ENCODE measurements around the gene C2orf49.

C2orf49 gene

GRCh38 chr2:105371156-105371555 is 33.8 kb downstream of the C2orf49 start:
- Histone ChIP-seq H3K27me3 (ENCODE audit: control insufficient read depth, insufficient read depth, low read length) (no peaks in the 10 kb centered on the region), H3K4me2 (ENCODE audit: low read length) (no peak overlapping the region), H3K36me3 (ENCODE audit: control insufficient read depth, insufficient read depth, low read length) (no peaks in the 10 kb centered on the region), H3K27ac (no peak overlapping the region), H3K9ac (no peak overlapping the region), H3K4me3 (ENCODE audit: low read depth, low read length) (no peak overlapping the region), H3K4me1 (peaks cover 5% of the 10 kb centered on the region), H2AFZ (no peak overlapping the region), H3K79me2 (no peaks in the 10 kb centered on the region), H3K9me3 (ENCODE audit: control insufficient read depth, low read length) (no peaks in the 10 kb centered on the region)
- no peak for TF ChIP-seq CTCF (IDR thresholded peaks at IDR 0.05)

- Histone ChIP-seq H3K27ac (no peak overlapping the region), H3K9me3 (ENCODE audit: control insufficient read depth, low read length) (no peaks in the 10 kb centered on the region), H3K4me3 (ENCODE audit: low read depth, low read length) (no peak overlapping the region), H3K79me2 (no peaks in the 10 kb centered on the region), H3K9ac (no peak overlapping the region), H3K4me1 (peaks cover 5% of the 10 kb centered on the region), H3K4me2 (ENCODE audit: low read length) (no peak overlapping the region), H3K27me3 (ENCODE audit: control insufficient read depth, insufficient read depth, low read length) (no peaks in the 10 kb centered on the region), H2AFZ (no peak overlapping the region), H3K36me3 (ENCODE audit: control insufficient read depth, insufficient read depth, low read length) (no peaks in the 10 kb centered on the region)
- no peak for TF ChIP-seq CTCF (IDR thresholded peaks at IDR 0.05)
These were observed 34.5 kb downstream of the C2orf49 start for GRCh38 chr2:105371810-105372209.

GRCh38 chr2:105373344-105373781 is 36.0 kb downstream of the C2orf49 start:
- H3K9me3 ChIP-seq (ENCODE audit: control insufficient read depth, low read length): no peaks in the 10 kb centered on the region
- no peaks in the 10 kb centered on the region for H3K79me2 ChIP-seq
- no peak for TF ChIP-seq CTCF (IDR thresholded peaks at IDR 0.05)
- peaks cover 5% of the 10 kb centered on the region for H3K4me1 ChIP-seq
- H3K4me3 ChIP-seq (ENCODE audit: low read depth, low read length): no peak overlapping the region
- no peaks in the 10 kb centered on the region for H3K27me3 ChIP-seq (ENCODE audit: control insufficient read depth, insufficient read depth, low read length)
- H3K4me2 ChIP-seq (ENCODE audit: low read length): no peak overlapping the region
- no peak overlapping the region for H2AFZ ChIP-seq
- no peak overlapping the region for H3K27ac ChIP-seq
- H3K36me3 ChIP-seq (ENCODE audit: control insufficient read depth, insufficient read depth, low read length): no peaks in the 10 kb centered on the region
- H3K9ac ChIP-seq: no peak overlapping the region

GRCh38 chr2:105373895-105374401 is 36.6 kb downstream of the C2orf49 start:
- no peak overlapping the region for H3K4me2 ChIP-seq (ENCODE audit: low read length)
- no peaks in the 10 kb centered on the region for H3K36me3 ChIP-seq (ENCODE audit: control insufficient read depth, insufficient read depth, low read length)
- H3K27ac ChIP-seq: peak overlapping the region; percentile 53
- H3K27me3 ChIP-seq (ENCODE audit: control insufficient read depth, insufficient read depth, low read length): no peaks in the 10 kb centered on the region
- H3K4me1 ChIP-seq: peaks cover 5% of the 10 kb centered on the region
- H2AFZ ChIP-seq: no peak overlapping the region
- no peak for TF ChIP-seq CTCF (IDR thresholded peaks at IDR 0.05)
- H3K79me2 ChIP-seq: no peaks in the 10 kb centered on the region
- H3K4me3 ChIP-seq (ENCODE audit: low read depth, low read length): no peak overlapping the region
- H3K9ac ChIP-seq: no peak overlapping the region
- no peaks in the 10 kb centered on the region for H3K9me3 ChIP-seq (ENCODE audit: control insufficient read depth, low read length)

- no peak overlapping the region for H3K4me2 ChIP-seq (ENCODE audit: low read length)
- H3K9me3 ChIP-seq (ENCODE audit: control insufficient read depth, low read length): no peaks in the 10 kb centered on the region
- peak overlapping the region; percentile 53 for H3K27ac ChIP-seq
- no peak overlapping the region for H3K4me3 ChIP-seq (ENCODE audit: low read depth, low read length)
- peaks cover under 1% of the 10 kb centered on the region for H3K4me1 ChIP-seq
- H3K36me3 ChIP-seq (ENCODE audit: control insufficient read depth, insufficient read depth, low read length): no peaks in the 10 kb centered on the region
- no peak overlapping the region for H2AFZ ChIP-seq
- no peaks in the 10 kb centered on the region for H3K79me2 ChIP-seq
- no peak for TF ChIP-seq CTCF (IDR thresholded peaks at IDR 0.05)
- no peak overlapping the region for H3K9ac ChIP-seq
- H3K27me3 ChIP-seq (ENCODE audit: control insufficient read depth, insufficient read depth, low read length): no peaks in the 10 kb centered on the region
These were observed 37.7 kb downstream of the C2orf49 start for GRCh38 chr2:105375001-105375561.

Measured in parathyroid adenoma (tissue), 2 donors.